HL-60/S4 treated with phorbol 12-myristate 13-acetate at 8.2 ng/mL for 4 days and 3 days (cell line): Measurements from ENCODE around the gene TVP23C.
"Not testable (repeated sequence)": the region's sequence is repeated elsewhere in the genome, so short reads cannot be mapped to it uniquely, and the experiment has no call there.

ENCODE experiments used
- in situ Hi-C: fragments of 300-500 bp; cut with MboI; formaldehyde crosslinking; loops from 2 replicates; pipeline ENCODE4 v1.15.0; 2022; ENCODE audit warnings: low sequenced_read_pairs

Gene TVP23C

GRCh38 chr17:15563375-15563857 is at the start of gene TVP23C:
TVP23C (minus strand) TSS chr17:15563483; CDS start chr17:15563448, 35 bp downstream.
- in situ Hi-C loops, result not testable (repeated sequence)

DNA sequence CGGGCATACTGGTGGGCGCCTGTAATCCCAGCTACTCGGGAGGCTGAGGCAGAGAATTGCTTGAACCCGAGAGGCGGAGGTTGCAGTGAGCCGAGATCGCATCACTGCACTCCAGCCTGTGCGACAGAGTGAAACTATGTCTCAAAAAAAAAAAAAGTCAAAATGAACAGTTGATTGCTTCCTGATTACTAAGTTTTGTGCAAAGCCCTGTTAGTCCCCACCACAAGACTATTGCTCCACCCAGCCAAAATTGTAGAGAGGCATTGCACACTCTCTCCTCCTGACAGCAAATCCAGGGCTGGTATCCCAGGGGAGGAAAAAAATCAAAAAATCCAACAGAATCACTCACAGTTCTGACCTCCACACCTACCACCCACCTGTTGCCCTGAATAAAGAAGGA is 29.7 kb upstream of the TVP23C start:
- in situ Hi-C loops, result not testable (repeated sequence)

- in situ Hi-C loops, result not testable (repeated sequence)
Measured at GRCh38 chr17:15591986-15592385, 28.7 kb upstream of the TVP23C start.

- in situ Hi-C loops, result not testable (repeated sequence)
Measured at GRCh38 chr17:15590844-15591243, 27.6 kb upstream of the TVP23C start.

DNA sequence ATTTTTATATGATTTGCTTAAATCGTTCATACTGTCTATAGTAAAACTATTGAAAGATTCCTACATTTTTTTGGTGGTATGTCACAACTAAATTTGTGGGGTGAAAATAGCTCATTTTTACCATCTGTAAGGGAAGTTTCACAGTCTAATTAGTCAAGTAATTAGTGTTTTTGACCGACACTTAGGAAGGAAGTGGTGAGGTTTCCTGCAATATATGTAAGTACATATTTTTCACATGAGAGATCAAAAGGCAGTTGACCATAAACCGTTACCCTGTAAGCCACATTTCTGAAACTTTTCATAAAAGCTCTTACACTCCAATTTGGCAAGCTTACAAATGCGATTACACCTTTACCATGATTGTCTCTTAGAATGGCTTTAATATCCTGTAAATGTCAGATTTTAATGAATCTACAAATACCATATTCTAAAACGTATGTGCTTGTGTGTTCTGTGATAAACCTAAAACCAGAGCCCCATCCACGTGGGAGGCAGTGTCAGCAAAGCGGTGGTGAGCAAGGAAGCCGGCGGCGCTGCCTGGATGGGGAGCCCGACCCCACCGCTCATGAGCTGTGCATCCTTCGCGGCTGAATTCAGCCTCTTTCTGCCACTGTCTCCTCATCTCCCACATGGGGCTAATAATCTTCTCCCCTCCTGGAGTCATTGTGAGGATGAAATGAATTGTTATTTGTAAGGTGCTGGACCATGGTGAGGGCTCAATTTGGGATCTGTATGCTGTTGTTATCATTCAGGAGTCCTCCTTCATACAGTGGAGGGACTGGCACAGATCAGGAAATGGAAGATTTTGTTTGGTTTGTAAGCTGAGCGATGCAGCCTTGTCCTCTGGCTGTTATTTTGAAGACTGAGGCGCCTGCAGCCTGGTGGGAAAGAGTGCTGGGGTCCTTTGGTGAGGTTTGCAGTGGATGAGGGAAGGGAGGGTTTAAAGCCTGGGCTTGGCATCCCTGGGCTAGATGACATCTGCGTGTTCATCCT is 26.6 kb upstream of the TVP23C start:
- in situ Hi-C loops, result not testable (repeated sequence)

DNA sequence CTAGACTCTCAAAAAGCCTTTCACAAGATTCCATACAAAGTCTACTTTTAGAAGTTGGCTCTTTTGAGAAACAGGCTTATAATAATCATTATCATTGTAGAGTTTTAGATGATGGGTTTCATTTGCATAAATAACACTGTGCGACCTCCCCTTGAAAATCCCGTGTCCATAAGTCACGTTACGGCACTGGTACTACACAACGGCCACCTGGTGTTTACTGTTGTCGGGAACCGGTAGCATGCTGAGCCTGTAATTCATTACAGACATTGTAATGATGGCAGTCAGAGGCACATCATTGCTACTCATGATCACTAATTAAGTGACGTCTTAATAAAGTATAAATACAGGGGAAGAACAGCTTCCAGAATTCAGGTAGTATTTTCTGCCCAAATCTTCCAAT is 24.7 kb upstream of the TVP23C start:
- in situ Hi-C loops, result not testable (repeated sequence)

DNA sequence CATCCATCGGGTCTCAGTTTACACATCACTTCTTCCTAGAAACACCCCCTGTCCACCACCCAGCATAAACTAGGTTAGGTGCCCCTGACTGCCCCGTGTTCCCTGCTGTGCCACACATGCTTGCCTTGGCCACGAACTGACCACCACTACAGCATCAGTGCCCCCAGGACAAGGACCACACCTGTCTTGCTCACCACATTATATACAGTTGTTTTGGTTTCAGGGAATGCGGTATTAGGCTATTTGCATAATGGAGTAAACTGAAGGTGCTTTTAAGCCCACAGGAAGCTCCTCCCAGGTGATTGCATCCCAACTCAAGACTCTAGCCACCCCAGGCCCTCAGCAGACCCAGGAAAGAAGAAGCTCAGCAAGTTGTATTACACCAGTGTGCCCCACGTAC is 20.0 kb upstream of the TVP23C start:
- in situ Hi-C loops, result not testable (repeated sequence)

DNA sequence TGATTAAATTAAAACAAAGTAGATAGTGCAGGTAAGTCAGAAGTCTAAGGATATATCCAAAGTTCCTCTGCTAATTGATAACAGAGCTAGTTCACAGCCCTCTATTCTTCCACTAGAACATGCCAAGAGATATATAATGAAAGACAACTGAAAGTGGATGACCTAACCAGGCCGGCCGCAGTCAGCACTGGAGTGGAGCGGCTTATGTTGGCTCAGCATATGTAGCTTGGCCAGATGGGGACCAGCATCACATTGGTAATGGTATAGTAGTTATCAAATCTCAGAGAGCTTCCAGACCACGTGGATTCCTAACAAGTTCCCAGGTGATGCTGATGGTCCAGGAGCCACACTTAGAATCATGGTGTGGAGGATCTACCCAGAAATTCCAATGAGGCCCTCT is 18.2 kb upstream of the TVP23C start:
- in situ Hi-C loops, result not testable (repeated sequence)

DNA sequence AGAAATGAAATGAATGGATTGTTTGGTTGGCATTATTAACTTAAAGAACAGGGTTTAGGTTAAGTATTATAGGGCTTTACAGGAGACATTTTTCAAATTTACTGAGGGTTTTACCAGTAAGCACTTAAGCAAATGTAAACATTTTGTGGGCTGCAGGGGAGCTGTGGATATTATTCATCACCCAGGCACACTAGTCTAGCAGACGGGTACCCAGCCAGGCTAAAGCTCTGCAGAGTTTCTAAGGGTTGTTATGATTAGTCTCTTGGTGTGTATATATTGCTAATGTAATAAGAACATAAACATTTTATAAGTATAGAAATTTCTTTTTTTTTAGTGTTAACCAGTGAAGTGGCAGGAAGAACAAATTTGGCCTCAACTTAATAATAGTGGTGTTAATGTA is 13.6 kb upstream of the TVP23C start:
- in situ Hi-C loops, result not testable (repeated sequence)

GRCh38 chr17:15574660-15575059 is 11.4 kb upstream of the TVP23C start:
- in situ Hi-C loops, result not testable (repeated sequence)

- in situ Hi-C loops, result not testable (repeated sequence)
Measured at GRCh38 chr17:15573870-15574269, 10.6 kb upstream of the TVP23C start.

GRCh38 chr17:15562613-15563374 is 489 bp downstream of the TVP23C start:
- in situ Hi-C loops, result not testable (repeated sequence)

DNA sequence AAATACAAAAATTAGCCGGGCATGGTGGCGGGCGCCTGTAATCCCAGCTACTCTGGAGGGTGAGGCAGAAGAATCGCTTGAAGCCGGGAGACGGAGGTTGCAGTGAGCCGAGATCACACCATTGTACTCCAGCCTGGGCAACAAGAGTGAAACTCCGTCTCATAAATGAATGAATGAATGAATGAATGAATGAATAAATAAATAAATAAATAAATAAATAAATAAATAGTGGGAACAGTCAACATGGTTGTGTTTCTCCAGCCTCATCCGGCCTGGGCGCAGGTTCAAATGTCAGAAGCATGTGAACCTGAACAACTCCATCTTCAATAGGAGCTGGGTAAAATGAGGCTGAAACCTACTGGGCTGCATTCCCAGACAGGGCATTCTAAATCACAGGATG is 1.8 kb downstream of the TVP23C start:
- in situ Hi-C loops, result not testable (repeated sequence)

GRCh38 chr17:15558403-15559105 is 4.7 kb downstream of the TVP23C start:
- in situ Hi-C loops, result not testable (repeated sequence)

GRCh38 chr17:15557334-15557832 is 5.9 kb downstream of the TVP23C start:
- in situ Hi-C loops, result not testable (repeated sequence)

- in situ Hi-C loops, result not testable (repeated sequence)
Measured at GRCh38 chr17:15552932-15553331, 10.4 kb downstream of the TVP23C start.

- in situ Hi-C loops, result not testable (repeated sequence)
Measured at GRCh38 chr17:15549552-15549951, 13.7 kb downstream of the TVP23C start.

- in situ Hi-C loops, result not testable (repeated sequence)
Measured at GRCh38 chr17:15546604-15547003, 16.7 kb downstream of the TVP23C start.

- in situ Hi-C loops, result not testable (repeated sequence)
Measured at GRCh38 chr17:15540371-15541219, 22.7 kb downstream of the TVP23C start.

DNA sequence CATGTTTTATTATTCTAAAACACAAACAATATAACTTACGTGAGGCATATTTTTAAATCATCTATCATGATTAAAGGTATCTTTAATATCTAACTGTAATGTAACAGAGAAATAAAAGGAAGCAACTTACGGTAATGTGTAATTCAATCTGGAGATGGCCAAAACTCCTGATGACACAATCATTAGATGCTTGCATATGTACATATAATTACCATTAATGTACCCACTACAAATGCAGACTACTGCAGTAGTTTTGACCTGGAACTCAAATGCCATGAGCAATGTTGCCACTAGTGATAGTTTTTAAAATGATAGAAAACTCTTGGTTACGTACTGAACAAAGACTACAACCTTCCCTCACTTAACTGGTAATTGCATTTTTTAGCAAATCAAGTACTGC is 30.2 kb downstream of the TVP23C start:
- in situ Hi-C loops, result not testable (repeated sequence)
